Endodermal cell (in vitro differentiated cells): ENCODE results near the gene MGAT5. TPM values are rescaled to one million over a fixed set of nuclear protein-coding genes. Genes with fewer than 3 reads are reported as not detected.
A peak's percentile ranks its signal among the peaks of the same experiment; 100 is the strongest.

Experiments
- DNase-seq: peaks from one replicate; pipeline ENCODE4 v3.0.0-alpha.2; 2017
- H3K27ac ChIP-seq: 2 replicates; pipeline ENCODE4 v1.5.1; 2013; ENCODE audit warnings: mild to moderate bottlenecking, low read depth, low read length, moderate library complexity
- H3K27me3 ChIP-seq: 2 replicates; pipeline ENCODE4 v1.6.1; 2013; ENCODE audit warnings: mild to moderate bottlenecking, low read length, moderate library complexity; ENCODE audit not compliant: insufficient read depth, control insufficient read depth, poor library complexity, severe bottlenecking
- H3K36me3 ChIP-seq: 2 replicates; pipeline ENCODE4 v1.7.0; 2013; ENCODE audit warnings: mild to moderate bottlenecking, low read length, moderate library complexity; ENCODE audit not compliant: control insufficient read depth, insufficient read depth
- H3K4me1 ChIP-seq: one replicate; pipeline ENCODE4 v1.7.0; 2013; ENCODE audit warnings: low read length; ENCODE audit not compliant: control insufficient read depth, insufficient read depth
- H3K4me3 ChIP-seq: 2 replicates; pipeline ENCODE4 v1.5.1; 2013; ENCODE audit warnings: mild to moderate bottlenecking, low read length, moderate library complexity
- H3K9ac ChIP-seq: 2 replicates; pipeline ENCODE4 v1.6.1; 2013; ENCODE audit warnings: mild to moderate bottlenecking, low read length, moderate library complexity; ENCODE audit not compliant: poor library complexity, severe bottlenecking; ENCODE audit errors: extremely low read depth
- H3K9me3 ChIP-seq: 2 replicates; pipeline ENCODE4 v1.6.1; 2013; ENCODE audit warnings: mild to moderate bottlenecking, low read length, moderate library complexity; ENCODE audit not compliant: control insufficient read depth
- H3K27ac Mint-ChIP-seq: 2 replicates; pipeline ENCODE4 v1.8.0; 2020; ENCODE audit warnings: mixed read lengths
- H3K27me3 Mint-ChIP-seq: 2 replicates; pipeline ENCODE4 v1.8.0; 2021; ENCODE audit warnings: mild to moderate bottlenecking, mixed read lengths; ENCODE audit not compliant: insufficient read depth
- H3K36me3 Mint-ChIP-seq: 2 replicates; pipeline ENCODE4 v1.8.0; 2020; ENCODE audit warnings: low read depth, mixed read lengths
- H3K4me1 Mint-ChIP-seq: 2 replicates; pipeline ENCODE4 v1.8.0; 2020; ENCODE audit warnings: mixed read lengths
- H3K4me3 Mint-ChIP-seq: 2 replicates; pipeline ENCODE4 v1.8.0; 2020; ENCODE audit warnings: mild to moderate bottlenecking, moderate library complexity, mixed read lengths
- H3K9me3 Mint-ChIP-seq: 2 replicates; pipeline ENCODE4 v1.8.0; 2020; ENCODE audit warnings: mild to moderate bottlenecking, mixed read lengths
- CTCF ChIP-seq: fragments of 200-600 bp; sonication (generic); conservative IDR thresholded peaks from 2 replicates; pipeline ENCODE4 v1.5.0; 2021; ENCODE audit warnings: antibody characterized with exemption, mild to moderate bottlenecking
- WGBS, 2 experiments: methylation state at CpG; one replicate each; pipeline versions ENCODE4 v1.1.5 to v1.1.7; 2013; ENCODE audit warnings: missing lambda C conversion rate in 2 of 2, mixed read lengths in 1 of 2; ENCODE audit not compliant: insufficient coverage in 1 of 2, insufficient read length in 1 of 2; 5-methylcytosine and 5-hydroxymethylcytosine counted together
- total RNA-seq, 2 donors: library from RNA; stranded (reverse); fragmentation: NEBNext Ultra II Directional in 1 of 2; extraction: Animal tissue kit (Norgen Biotek cat#: 25700) in 1 of 2; gene quantifications; 2 replicates in 1 of 2; 3 replicates in 1 of 2; pipeline ENCODE4 v1.2.1, GENCODE V29; 2021

Gene MGAT5
- total RNA-seq, 2 donors from 2014 or later: 57.2 to 78.4 TPM

GRCh38 chr2:134458473-134458853, 204.6 kb downstream of the MGAT5 start:
- H3K9ac ChIP-seq: no peak overlapping the region
- 80 to 88% methylated on average over 1 to 6 of the region's 6 CpGs for WGBS, 2 experiments
- H3K4me3 Mint-ChIP-seq: no peak overlapping the region
- H3K27ac Mint-ChIP-seq: no peak overlapping the region
- H3K27me3 ChIP-seq: no peaks in the 10 kb centered on the region
- no peaks in the 10 kb centered on the region for H3K9me3 ChIP-seq
- no peak overlapping the region for H3K4me3 ChIP-seq
- no peaks in the 10 kb centered on the region for H3K27me3 Mint-ChIP-seq
- peaks cover 3% of the 10 kb centered on the region for H3K4me1 ChIP-seq
- peak; percentile 14 for DNase-seq
- no peak overlapping the region for H3K27ac ChIP-seq
- H3K36me3 Mint-ChIP-seq: no peaks in the 10 kb centered on the region
- H3K36me3 ChIP-seq: peaks cover 6% of the 10 kb centered on the region
- peaks cover 2% of the 10 kb centered on the region for H3K4me1 Mint-ChIP-seq
- no peak for TF ChIP-seq CTCF
- no peaks in the 10 kb centered on the region for H3K9me3 Mint-ChIP-seq

GRCh38 chr2:134458950-134459349, 205.1 kb downstream of the MGAT5 start:
- 93 to 96% methylated on average over 4 to 10 of the region's 10 CpGs for WGBS, 2 experiments
- Histone ChIP-seq H3K9me3 (no peaks in the 10 kb centered on the region), H3K9ac (no peak overlapping the region), H3K27ac (no peak overlapping the region), H3K36me3 (peaks cover 5% of the 10 kb centered on the region), H3K27me3 (no peaks in the 10 kb centered on the region), H3K4me3 (no peak overlapping the region), H3K4me1 (no peaks in the 10 kb centered on the region)
- H3K4me1 Mint-ChIP-seq: peaks cover 2% of the 10 kb centered on the region
- no peaks in the 10 kb centered on the region for H3K36me3 Mint-ChIP-seq
- no peak overlapping the region for H3K27ac Mint-ChIP-seq
- no peak for TF ChIP-seq CTCF
- DNase-seq: peak; percentile 45
- no peak overlapping the region for H3K4me3 Mint-ChIP-seq
- no peaks in the 10 kb centered on the region for H3K27me3 Mint-ChIP-seq
- no peaks in the 10 kb centered on the region for H3K9me3 Mint-ChIP-seq

GRCh38 chr2:134459706-134460406, 206.0 kb downstream of the MGAT5 start:
- Mint-ChIP-seq H3K36me3 (no peaks in the 10 kb centered on the region), H3K4me3 (no peak overlapping the region), H3K27me3 (no peaks in the 10 kb centered on the region), H3K27ac (no peak overlapping the region), H3K9me3 (no peaks in the 10 kb centered on the region), H3K4me1 (peaks cover 2% of the 10 kb centered on the region)
- H3K9me3 ChIP-seq: no peaks in the 10 kb centered on the region
- no peak overlapping the region for H3K4me3 ChIP-seq
- no peak for TF ChIP-seq CTCF
- no peaks in the 10 kb centered on the region for H3K4me1 ChIP-seq
- no peak overlapping the region for H3K9ac ChIP-seq
- DNase-seq: no peak
- H3K27me3 ChIP-seq: no peaks in the 10 kb centered on the region
- no peaks in the 10 kb centered on the region for H3K36me3 ChIP-seq
- WGBS, 2 experiments: 90 to 100% methylated on average over 5 to 11 of the region's 11 CpGs
- no peak overlapping the region for H3K27ac ChIP-seq
